ENCODE data around the gene AKR1B1. TPM values are rescaled to one million over a fixed set of nuclear protein-coding genes. Genes with fewer than 3 reads are reported as not detected.

AKR1B1 gene
- total RNA-seq, 4 donors from 2014 or later, result 106 to 183 (median 117) TPM

GRCh38 chr7:134458341-134458805, 527 bp downstream of the AKR1B1 start:
- Histone ChIP-seq H3K27me3 (no peaks in the 10 kb centered on the region), H3K36me3 (peaks cover 0 to 15% (median 0%) of the 10 kb centered on the region in 3 donors), H3K27ac (peak overlapping the region; percentile 71 to 94 (median 90)), H3K4me1 (peaks cover 0 to 36% (median 7%) of the 10 kb centered on the region in 4 donors), H3K4me3 (peak overlapping the region; percentile 87 to 95 (median 92)), H3K9me3 (no peaks in the 10 kb centered on the region)
- 1 to 2% methylated on average over 23 to 25 of the region's 37 CpGs for WGBS, 2 donors
- DNase-seq (ENCODE audit: low spot score in 2 of 2), result peak in 1 of 2 donors; percentile 29
- no peak for TF ChIP-seq POLR2A (IDR thresholded peaks at IDR 0.05)
- peak in 3 of 5 experiments; percentile 4 to 22 (median 19) for TF ChIP-seq CTCF (IDR thresholded peaks at IDR 0.05)

- Histone ChIP-seq H3K27me3 (no peaks in the 10 kb centered on the region), H3K9me3 (no peaks in the 10 kb centered on the region), H3K4me1 (peaks cover 0 to 48% (median 9%) of the 10 kb centered on the region in 4 donors), H3K36me3 (peaks cover 0 to 15% (median 0%) of the 10 kb centered on the region in 3 donors), H3K27ac (peak overlapping the region in 1 of 4 donors; percentile 92), H3K4me3 (peak overlapping the region in 1 of 4 donors; percentile 95)
- no peak for TF ChIP-seq EP300 (IDR thresholded peaks at IDR 0.05)
- no peak for TF ChIP-seq POLR2A (IDR thresholded peaks at IDR 0.05)
- TF ChIP-seq CTCF (IDR thresholded peaks at IDR 0.05), result no peak
- no peak for DNase-seq (ENCODE audit: low spot score in 2 of 2)
- 76 to 87% methylated on average over 2 of the region's 2 CpGs for WGBS, 2 donors
Measured at GRCh38 chr7:134457210-134457609, 1.7 kb downstream of the AKR1B1 start.

- TF ChIP-seq CTCF (IDR thresholded peaks at IDR 0.05) (no peak), EP300 (IDR thresholded peaks at IDR 0.05) (peak; percentile 77 to 83)
- Histone ChIP-seq H3K27me3 (no peaks in the 10 kb centered on the region), H3K4me3 (no peak overlapping the region), H3K9me3 (no peaks in the 10 kb centered on the region), H3K27ac (peak overlapping the region in 2 of 4 donors; percentile 75 to 79), H3K4me1 (peaks cover 0 to 62% (median 9%) of the 10 kb centered on the region in 4 donors), H3K36me3 (peaks cover 0 to 42% (median 5%) of the 10 kb centered on the region in 3 donors)
- DNase-seq (ENCODE audit: low spot score in 2 of 2), result peak in 1 of 2 donors; percentile 28
- WGBS, 2 donors, result 68 to 74% methylated on average over 4 of the region's 4 CpGs
Measured at GRCh38 chr7:134454277-134454676, 4.6 kb downstream of the AKR1B1 start.

- Histone ChIP-seq H3K4me1 (peaks cover 0 to 61% (median 9%) of the 10 kb centered on the region in 4 donors), H3K36me3 (peaks cover 0 to 50% (median 5%) of the 10 kb centered on the region in 3 donors), H3K27me3 (no peaks in the 10 kb centered on the region), H3K4me3 (no peak overlapping the region), H3K9me3 (no peaks in the 10 kb centered on the region), H3K27ac (peak overlapping the region in 2 of 4 donors; percentile 51 to 75)
- whole genome bisulfite sequencing, 2 donors, result 76 to 79% methylated on average over 5 of the region's 5 CpGs
- DNase-seq (ENCODE audit: low spot score in 2 of 2), result no peak
- TF ChIP-seq POLR2A (IDR thresholded peaks at IDR 0.05), result no peak
- TF ChIP-seq EP300 (IDR thresholded peaks at IDR 0.05), result no peak
- no peak for TF ChIP-seq CTCF (IDR thresholded peaks at IDR 0.05)
Measured at GRCh38 chr7:134453518-134453917, 5.4 kb downstream of the AKR1B1 start.

- 59 to 64% methylated on average over 4 to 6 of the region's 7 CpGs for WGBS, 2 donors
- Histone ChIP-seq H3K36me3 (peaks cover 0 to 55% (median 10%) of the 10 kb centered on the region in 3 donors), H3K27ac (peak overlapping the region in 2 of 4 donors; percentile 51 to 75)
Measured at GRCh38 chr7:134452991-134453473, 5.9 kb downstream of the AKR1B1 start.

More at GRCh38 chr7:134452991-134453473, 5.9 kb downstream of the AKR1B1 start:
- Histone ChIP-seq H3K4me3 (no peak overlapping the region), H3K9me3 (no peaks in the 10 kb centered on the region), H3K4me1 (peaks cover 0 to 59% (median 9%) of the 10 kb centered on the region in 4 donors), H3K27me3 (no peaks in the 10 kb centered on the region)
- no peak for DNase-seq (ENCODE audit: low spot score in 2 of 2)
- TF ChIP-seq CTCF (IDR thresholded peaks at IDR 0.05), result no peak
